HAP-1 (cell line): ENCODE results near the gene TRIM37.

Experiments
- DNase-seq, 2 experiments: peaks; one replicate each; pipeline ENCODE4 v3.0.0-alpha.2; 2016 to 2020; ENCODE audit warnings: low spot score in 2 of 2
- H3K27me3 ChIP-seq: fragments of 250-450 bp; sonication (Bioruptor Pico); 2 replicates; pipeline ENCODE4 v1.5.1; 2020; ENCODE audit warnings: low read depth, mild to moderate bottlenecking, moderate library complexity
- H3K36me3 ChIP-seq: fragments of 250-450 bp; sonication (Bioruptor Pico); replicated peaks from 2 replicates; pipeline ENCODE4 v1.5.1; 2020; ENCODE audit warnings: mild to moderate bottlenecking
- H3K4me1 ChIP-seq: fragments of 250-450 bp; sonication (Bioruptor Pico); 2 replicates; pipeline ENCODE4 v1.5.1; 2020; ENCODE audit warnings: mild to moderate bottlenecking
- H3K4me3 ChIP-seq: fragments of 250-450 bp; sonication (Bioruptor Pico); 2 replicates; pipeline ENCODE4 v1.5.1; 2020; ENCODE audit warnings: mild to moderate bottlenecking, moderate library complexity
- H3K9me3 ChIP-seq: fragments of 250-450 bp; sonication (Bioruptor Pico); 2 replicates; pipeline ENCODE4 v1.5.1; 2020; ENCODE audit warnings: mild to moderate bottlenecking, moderate library complexity
- in situ Hi-C: fragments of 300-500 bp; cut with MboI; formaldehyde crosslinking; loops from 3 replicates; pipeline ENCODE4 v1.14.3; 2020; ENCODE audit warnings: low sequenced_read_pairs, inconsistent platforms, mixed read lengths

The TRIM37 gene

GRCh38 chr17:58985971-58986370, 120.7 kb downstream of the TRIM37 start:
- no peaks in the 10 kb centered on the region; the same call in 1 of the 2 replicates for H3K4me1 ChIP-seq
- no peaks in the 10 kb centered on the region for H3K9me3 ChIP-seq
- no peak overlapping the region for H3K4me3 ChIP-seq
- H3K27me3 ChIP-seq, result no peaks in the 10 kb centered on the region
- no peak for DNase-seq
- in situ Hi-C loops, result no loop called here
- peaks cover 7% of the 10 kb centered on the region for H3K36me3 ChIP-seq

- H3K36me3 ChIP-seq, result peaks cover 7% of the 10 kb centered on the region
- in situ Hi-C loops, result no loop called here
- no peaks in the 10 kb centered on the region; the same call in 1 of the 2 replicates for H3K4me1 ChIP-seq
- H3K9me3 ChIP-seq, result no peaks in the 10 kb centered on the region
- no peak for DNase-seq
- no peaks in the 10 kb centered on the region for H3K27me3 ChIP-seq
- H3K4me3 ChIP-seq, result no peak overlapping the region
Observed at GRCh38 chr17:58985367-58985766, 121.3 kb downstream of the TRIM37 start.

- Histone ChIP-seq H3K36me3 (peaks cover 7% of the 10 kb centered on the region), H3K27me3 (no peaks in the 10 kb centered on the region), H3K4me3 (no peak overlapping the region), H3K4me1 (no peaks in the 10 kb centered on the region; the same call in 1 of the 2 replicates), H3K9me3 (no peaks in the 10 kb centered on the region)
- in situ Hi-C loops, result no loop called here
- DNase-seq, result no peak
Observed at GRCh38 chr17:58982626-58983025, 124.1 kb downstream of the TRIM37 start.

- Histone ChIP-seq H3K4me3 (no peak overlapping the region), H3K27me3 (no peaks in the 10 kb centered on the region), H3K4me1 (no peaks in the 10 kb centered on the region; the same call in 1 of the 2 replicates), H3K9me3 (no peaks in the 10 kb centered on the region; the same call in 1 of the 2 replicates), H3K36me3 (peaks cover 7% of the 10 kb centered on the region)
- in situ Hi-C loops, result no loop called here
- no peak for DNase-seq
Observed at GRCh38 chr17:58980706-58981481, 125.8 kb downstream of the TRIM37 start.

GRCh38 chr17:58976541-58976940, 130.1 kb downstream of the TRIM37 start:
- no peak overlapping the region for H3K4me3 ChIP-seq
- no peaks in the 10 kb centered on the region for H3K27me3 ChIP-seq
- no peaks in the 10 kb centered on the region; the same call in 1 of the 2 replicates for H3K9me3 ChIP-seq
- no peak for DNase-seq
- in situ Hi-C loops, result no loop called here
- H3K36me3 ChIP-seq, result no peaks in the 10 kb centered on the region
- H3K4me1 ChIP-seq, result no peaks in the 10 kb centered on the region

GRCh38 chr17:58974354-58974753, 132.3 kb downstream of the TRIM37 start:
- no peak overlapping the region for H3K4me3 ChIP-seq
- DNase-seq, result no peak
- no peaks in the 10 kb centered on the region for H3K27me3 ChIP-seq
- peaks cover 8% of the 10 kb centered on the region for H3K4me1 ChIP-seq
- no peaks in the 10 kb centered on the region for H3K36me3 ChIP-seq
- in situ Hi-C loops, result no loop called here
- H3K9me3 ChIP-seq, result no peaks in the 10 kb centered on the region; the same call in 1 of the 2 replicates

- in situ Hi-C loops, result no loop called here
- no peak for DNase-seq
Observed at GRCh38 chr17:58970609-58971450, 135.8 kb downstream of the TRIM37 start.

GRCh38 chr17:58969612-58970011, 137.1 kb downstream of the TRIM37 start:
- in situ Hi-C loops, result no loop called here

More at GRCh38 chr17:58970609-58971450, 135.8 kb downstream of the TRIM37 start:
- H3K36me3 ChIP-seq, result no peaks in the 10 kb centered on the region
- H3K4me1 ChIP-seq, result peaks cover 32% of the 10 kb centered on the region
- no peaks in the 10 kb centered on the region for H3K9me3 ChIP-seq
- no peaks in the 10 kb centered on the region for H3K27me3 ChIP-seq
- no peak overlapping the region for H3K4me3 ChIP-seq

GRCh38 chr17:58969156-58969555, 137.5 kb downstream of the TRIM37 start:
- H3K4me1 ChIP-seq, result peaks cover 38% of the 10 kb centered on the region
- no peak overlapping the region for H3K4me3 ChIP-seq
- H3K36me3 ChIP-seq, result no peaks in the 10 kb centered on the region
- in situ Hi-C loops, result no loop called here
- no peaks in the 10 kb centered on the region for H3K27me3 ChIP-seq
- H3K9me3 ChIP-seq, result no peaks in the 10 kb centered on the region
- no peak for DNase-seq

More at GRCh38 chr17:58969612-58970011, 137.1 kb downstream of the TRIM37 start:
- DNase-seq, result no peak
- no peaks in the 10 kb centered on the region for H3K36me3 ChIP-seq
- no peaks in the 10 kb centered on the region for H3K9me3 ChIP-seq
- no peaks in the 10 kb centered on the region for H3K27me3 ChIP-seq
- H3K4me1 ChIP-seq, result peaks cover 38% of the 10 kb centered on the region
- no peak overlapping the region for H3K4me3 ChIP-seq

- Histone ChIP-seq H3K36me3 (no peaks in the 10 kb centered on the region), H3K27me3 (no peaks in the 10 kb centered on the region), H3K9me3 (no peaks in the 10 kb centered on the region), H3K4me3 (no peak overlapping the region), H3K4me1 (peaks cover 38% of the 10 kb centered on the region)
- DNase-seq, result peak; percentile 37 to 80
- in situ Hi-C loops, result no loop called here
Observed at GRCh38 chr17:58968426-58969061, 138.1 kb downstream of the TRIM37 start.

- in situ Hi-C loops, result no loop called here
- Histone ChIP-seq H3K4me3 (no peak overlapping the region), H3K36me3 (no peaks in the 10 kb centered on the region), H3K27me3 (no peaks in the 10 kb centered on the region), H3K9me3 (no peaks in the 10 kb centered on the region), H3K4me1 (peaks cover 38% of the 10 kb centered on the region)
- no peak for DNase-seq
Observed at GRCh38 chr17:58966208-58966607, 140.5 kb downstream of the TRIM37 start.

- no peak overlapping the region for H3K4me3 ChIP-seq
- no peak for DNase-seq
- H3K4me1 ChIP-seq, result peaks cover 33% of the 10 kb centered on the region
- no peaks in the 10 kb centered on the region for H3K27me3 ChIP-seq
- H3K9me3 ChIP-seq, result no peaks in the 10 kb centered on the region
- no peaks in the 10 kb centered on the region for H3K36me3 ChIP-seq
- in situ Hi-C loops, result no loop called here
Observed at GRCh38 chr17:58965221-58965620, 141.5 kb downstream of the TRIM37 start.

- no peaks in the 10 kb centered on the region for H3K9me3 ChIP-seq
- in situ Hi-C loops, result no loop called here
- no peak for DNase-seq
- H3K36me3 ChIP-seq, result no peaks in the 10 kb centered on the region
- no peak overlapping the region for H3K4me3 ChIP-seq
- no peaks in the 10 kb centered on the region for H3K27me3 ChIP-seq
- peaks cover 18% of the 10 kb centered on the region for H3K4me1 ChIP-seq
Observed at GRCh38 chr17:58960068-58960467, 146.6 kb downstream of the TRIM37 start.
